ENCODE data around the gene TM7SF3.
"Not testable (repeated sequence)": the region's sequence is repeated elsewhere in the genome, so short reads cannot be mapped to it uniquely, and the experiment has no call there.

TM7SF3 gene

GRCh38 chr12:26971963-26972362 lies 42.2 kb downstream of the TM7SF3 start:
- peak; percentile 80 for DNase-seq (ENCODE audit: extremely low spot score)
- TF ChIP-seq, protein P1, sequence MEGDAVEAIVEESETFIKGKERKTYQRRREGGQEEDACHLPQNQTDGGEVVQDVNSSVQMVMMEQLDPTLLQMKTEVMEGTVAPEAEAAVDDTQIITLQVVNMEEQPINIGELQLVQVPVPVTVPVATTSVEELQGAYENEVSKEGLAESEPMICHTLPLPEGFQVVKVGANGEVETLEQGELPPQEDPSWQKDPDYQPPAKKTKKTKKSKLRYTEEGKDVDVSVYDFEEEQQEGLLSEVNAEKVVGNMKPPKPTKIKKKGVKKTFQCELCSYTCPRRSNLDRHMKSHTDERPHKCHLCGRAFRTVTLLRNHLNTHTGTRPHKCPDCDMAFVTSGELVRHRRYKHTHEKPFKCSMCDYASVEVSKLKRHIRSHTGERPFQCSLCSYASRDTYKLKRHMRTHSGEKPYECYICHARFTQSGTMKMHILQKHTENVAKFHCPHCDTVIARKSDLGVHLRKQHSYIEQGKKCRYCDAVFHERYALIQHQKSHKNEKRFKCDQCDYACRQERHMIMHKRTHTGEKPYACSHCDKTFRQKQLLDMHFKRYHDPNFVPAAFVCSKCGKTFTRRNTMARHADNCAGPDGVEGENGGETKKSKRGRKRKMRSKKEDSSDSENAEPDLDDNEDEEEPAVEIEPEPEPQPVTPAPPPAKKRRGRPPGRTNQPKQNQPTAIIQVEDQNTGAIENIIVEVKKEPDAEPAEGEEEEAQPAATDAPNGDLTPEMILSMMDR (IDR thresholded peaks at IDR 0.05; ENCODE audit: control extremely low read depth, extremely low read depth, low read depth, missing control alignments) = no peak
- CTCF ChIA-PET = interaction anchor here (0.7 to 1.6 kb wide), 7 partner anchors 14 to 334 kb away, joined by 3 to 5 read pairs (median 3); partner anchors contain the start of gene FGFR1OP2
- POLR2A ChIA-PET = interaction anchor here (0.6 kb wide), 1 partner anchor 146 kb away, joined by 4 read pairs; no protein-coding TSS in a partner anchor

GRCh38 chr12:26970136-26970535 lies 44.0 kb downstream of the TM7SF3 start:
- POLR2A ChIA-PET = no interaction called here

GRCh38 chr12:26966842-26967241 lies 47.3 kb downstream of the TM7SF3 start:
- ChIA-PET POLR2A (no interaction called here), CTCF (interaction anchor here (1.3 kb wide), 1 partner anchor 31 kb away, joined by 3 read pairs; no protein-coding TSS in a partner anchor)
- DNase-seq (ENCODE audit: extremely low spot score) = no peak
- TF ChIP-seq, protein P1 (IDR thresholded peaks at IDR 0.05; ENCODE audit: control extremely low read depth, extremely low read depth, low read depth, missing control alignments) = no peak

More at GRCh38 chr12:26970136-26970535, 44.0 kb downstream of the TM7SF3 start:
- TF ChIP-seq, protein P1 (IDR thresholded peaks at IDR 0.05; ENCODE audit: control extremely low read depth, extremely low read depth, low read depth, missing control alignments) = no peak
- no peak for DNase-seq (ENCODE audit: extremely low spot score)
- CTCF ChIA-PET = no interaction called here

- ChIA-PET CTCF (interaction anchor here (1.2 to 2.4 kb wide), 5 partner anchors 8 to 51 kb away, joined by 3 to 8 read pairs (median 4); partner anchors contain the start of gene TM7SF3), POLR2A (no interaction called here)
- TF ChIP-seq, protein P1 (IDR thresholded peaks at IDR 0.05; ENCODE audit: control extremely low read depth, extremely low read depth, low read depth, missing control alignments) = no peak
- no peak for DNase-seq (ENCODE audit: extremely low spot score)
These were observed 50.8 kb downstream of the TM7SF3 start for GRCh38 chr12:26963413-26963812.

- POLR2A ChIA-PET = no interaction called here
- TF ChIP-seq, protein P1 (IDR thresholded peaks at IDR 0.05; ENCODE audit: control extremely low read depth, extremely low read depth, low read depth, missing control alignments) = no peak
- CTCF ChIA-PET = interaction anchor here (1.3 to 1.5 kb wide), 2 partner anchors 16 to 26 kb away, joined by 3 to 7 read pairs; no protein-coding TSS in a partner anchor
- DNase-seq (ENCODE audit: extremely low spot score) = no peak
These were observed 52.4 kb downstream of the TM7SF3 start for GRCh38 chr12:26961803-26962202.

DNA sequence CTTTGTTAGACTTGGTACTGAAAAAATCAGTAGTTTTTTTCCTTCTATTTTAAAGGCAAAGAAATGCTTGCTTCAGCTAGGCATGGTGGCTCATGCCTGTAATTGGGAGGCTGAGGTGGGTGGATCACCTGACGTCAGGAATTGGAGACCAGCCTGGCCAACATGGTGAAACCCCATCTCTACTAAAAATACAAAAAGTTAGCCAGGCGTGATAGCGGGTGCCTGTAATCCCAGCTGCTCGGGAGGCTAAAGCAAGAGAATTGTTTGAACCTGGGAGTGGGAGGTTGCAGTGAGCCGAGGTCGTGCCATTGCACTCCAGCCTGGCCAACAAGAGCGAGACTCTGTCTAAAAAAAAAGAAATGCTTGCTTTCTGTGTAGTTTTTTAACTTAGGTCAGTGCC lies 52.8 kb downstream of the TM7SF3 start:
- CTCF ChIA-PET = interaction anchor here (1.3 to 1.5 kb wide), 2 partner anchors 17 to 26 kb away, joined by 3 to 7 read pairs; no protein-coding TSS in a partner anchor
- DNase-seq (ENCODE audit: extremely low spot score); POLR2A ChIA-PET: not testable (repeated sequence)

DNA sequence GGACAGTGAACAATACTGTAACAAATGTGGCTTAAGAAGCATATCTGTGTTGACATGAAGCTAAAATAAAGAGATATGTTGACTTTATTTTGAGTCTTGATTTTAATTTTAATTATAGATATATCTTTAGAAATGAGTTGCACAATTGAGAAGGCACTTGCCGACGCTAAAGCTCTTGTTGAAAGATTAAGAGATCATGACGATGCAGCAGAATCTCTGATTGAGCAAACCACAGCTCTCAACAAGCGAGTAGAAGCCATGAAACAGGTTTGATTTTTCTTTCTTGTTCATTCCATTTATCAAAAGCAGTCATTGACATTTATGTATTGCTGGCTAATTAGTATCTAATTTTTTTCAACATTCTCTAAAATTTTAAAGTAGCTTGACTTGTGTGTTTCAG lies 60.2 kb downstream of the TM7SF3 start:
- POLR2A ChIA-PET = no interaction called here
- DNase-seq (ENCODE audit: extremely low spot score) = no peak
- CTCF ChIA-PET = interaction anchor here (1.0 kb wide), 1 partner anchor 324 kb away, joined by 3 read pairs; no protein-coding TSS in a partner anchor
- TF ChIP-seq, protein P1 (IDR thresholded peaks at IDR 0.05; ENCODE audit: control extremely low read depth, extremely low read depth, low read depth, missing control alignments) = no peak

All from GM10248 (cell line).